Stimulated activated CD8-positive, alpha-beta memory T cell treated with anti-CD3 and anti-CD28 coated beads, Interleukin-12 subunit alpha, Interleukin-12 subunit beta, amount 100 ng/mL, for 1 hour (primary cell): ENCODE results near the gene N4BP3.
A peak's percentile ranks its signal among the peaks of the same experiment; 100 is the strongest.
"Not testable (repeated sequence)": the region's sequence is repeated elsewhere in the genome, so short reads cannot be mapped to it uniquely, and the experiment has no call there.

Source experiments
- DNase-seq: peaks from one replicate; pipeline ENCODE4 v3.0.0-alpha.2; 2020; ENCODE audit warnings: low read depth

Gene N4BP3, protein sequence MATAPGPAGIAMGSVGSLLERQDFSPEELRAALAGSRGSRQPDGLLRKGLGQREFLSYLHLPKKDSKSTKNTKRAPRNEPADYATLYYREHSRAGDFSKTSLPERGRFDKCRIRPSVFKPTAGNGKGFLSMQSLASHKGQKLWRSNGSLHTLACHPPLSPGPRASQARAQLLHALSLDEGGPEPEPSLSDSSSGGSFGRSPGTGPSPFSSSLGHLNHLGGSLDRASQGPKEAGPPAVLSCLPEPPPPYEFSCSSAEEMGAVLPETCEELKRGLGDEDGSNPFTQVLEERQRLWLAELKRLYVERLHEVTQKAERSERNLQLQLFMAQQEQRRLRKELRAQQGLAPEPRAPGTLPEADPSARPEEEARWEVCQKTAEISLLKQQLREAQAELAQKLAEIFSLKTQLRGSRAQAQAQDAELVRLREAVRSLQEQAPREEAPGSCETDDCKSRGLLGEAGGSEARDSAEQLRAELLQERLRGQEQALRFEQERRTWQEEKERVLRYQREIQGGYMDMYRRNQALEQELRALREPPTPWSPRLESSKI

DNA sequence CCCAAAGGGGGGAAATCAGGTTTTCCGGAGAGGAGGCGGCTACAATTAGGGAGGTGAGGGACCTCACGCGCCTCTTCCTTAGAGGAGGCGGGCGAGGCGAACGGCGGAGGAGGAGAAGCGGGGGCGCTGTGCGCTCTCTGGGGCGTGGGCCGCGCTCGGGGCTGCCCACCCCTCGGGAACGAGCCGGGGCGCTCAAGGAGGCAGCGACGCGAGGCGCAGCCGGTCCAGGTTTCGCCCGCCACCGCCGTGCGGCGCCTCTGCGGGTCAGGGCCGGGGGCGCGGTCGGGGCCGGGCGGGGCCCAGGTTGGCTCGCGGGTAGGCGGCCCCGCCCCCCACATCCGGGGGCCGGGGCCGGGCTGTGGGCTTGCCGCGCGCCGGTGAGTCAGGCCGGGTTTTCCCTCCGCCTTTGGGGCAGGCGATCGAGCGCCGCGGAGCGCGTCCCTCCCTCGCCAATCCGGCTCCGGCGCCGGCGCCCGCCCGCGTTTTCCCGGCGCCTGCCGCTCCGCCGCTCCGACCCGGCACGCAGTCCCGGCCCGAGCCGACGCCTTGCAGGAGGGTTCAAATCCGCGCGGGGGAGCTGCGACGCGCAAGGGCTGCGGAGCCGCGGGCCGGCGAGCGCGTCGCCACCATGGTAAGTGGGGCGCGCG is at the start of gene N4BP3:
Gene N4BP3, plus strand, starts transcription at position 392 of the 647 bp plus-strand sequence. CDS start 6,052 bp downstream, outside the sequence.
- peak; percentile 69 for DNase-seq

GRCh38 chr5:178067755-178068154 is 45.6 kb upstream of the N4BP3 start:
- DNase-seq, result no peak

DNA sequence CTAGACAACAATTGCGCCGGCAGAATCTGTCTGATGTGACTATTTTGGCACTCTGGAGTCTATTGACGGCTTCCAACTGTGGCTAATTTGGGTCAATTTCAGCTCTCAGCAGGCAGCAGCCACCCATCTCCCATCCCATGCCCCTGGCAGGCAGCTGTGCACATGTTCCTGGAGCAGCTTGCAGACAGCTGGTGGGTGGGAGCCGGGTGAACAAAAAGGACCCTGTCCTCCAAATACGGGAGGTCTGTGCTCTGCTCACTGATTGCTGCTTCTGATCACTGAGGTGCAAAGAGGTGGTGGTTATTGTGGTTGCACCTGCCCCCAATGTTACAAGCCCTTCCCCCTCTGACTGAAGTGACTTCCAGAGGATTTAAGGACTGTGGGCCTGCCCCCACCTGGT is 45.0 kb upstream of the N4BP3 start:
- DNase-seq, result no peak

GRCh38 chr5:178069909-178070308 is 43.4 kb upstream of the N4BP3 start:
- DNase-seq, result no peak

- DNase-seq, result no peak
Measured at GRCh38 chr5:178071108-178071507, 42.2 kb upstream of the N4BP3 start.

DNA sequence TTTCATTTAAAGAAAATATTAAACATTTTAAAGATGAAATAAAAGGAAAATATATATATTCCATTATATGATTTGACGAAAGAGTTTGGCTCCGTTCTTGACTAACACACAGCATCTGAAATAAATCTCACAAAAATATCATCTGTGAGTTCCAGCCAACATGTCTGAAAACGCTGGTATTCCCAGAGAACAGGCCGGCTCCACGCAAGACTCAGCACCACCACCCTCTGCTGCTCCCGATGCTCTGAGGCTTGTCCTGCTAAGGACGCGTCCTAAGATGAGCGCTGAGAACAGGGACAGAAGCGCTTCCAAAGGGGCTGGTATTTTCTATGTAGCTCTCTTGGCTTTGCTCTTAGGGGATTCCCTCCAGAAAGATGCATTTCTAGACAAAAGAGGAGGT is 40.6 kb upstream of the N4BP3 start:
- no peak for DNase-seq

DNA sequence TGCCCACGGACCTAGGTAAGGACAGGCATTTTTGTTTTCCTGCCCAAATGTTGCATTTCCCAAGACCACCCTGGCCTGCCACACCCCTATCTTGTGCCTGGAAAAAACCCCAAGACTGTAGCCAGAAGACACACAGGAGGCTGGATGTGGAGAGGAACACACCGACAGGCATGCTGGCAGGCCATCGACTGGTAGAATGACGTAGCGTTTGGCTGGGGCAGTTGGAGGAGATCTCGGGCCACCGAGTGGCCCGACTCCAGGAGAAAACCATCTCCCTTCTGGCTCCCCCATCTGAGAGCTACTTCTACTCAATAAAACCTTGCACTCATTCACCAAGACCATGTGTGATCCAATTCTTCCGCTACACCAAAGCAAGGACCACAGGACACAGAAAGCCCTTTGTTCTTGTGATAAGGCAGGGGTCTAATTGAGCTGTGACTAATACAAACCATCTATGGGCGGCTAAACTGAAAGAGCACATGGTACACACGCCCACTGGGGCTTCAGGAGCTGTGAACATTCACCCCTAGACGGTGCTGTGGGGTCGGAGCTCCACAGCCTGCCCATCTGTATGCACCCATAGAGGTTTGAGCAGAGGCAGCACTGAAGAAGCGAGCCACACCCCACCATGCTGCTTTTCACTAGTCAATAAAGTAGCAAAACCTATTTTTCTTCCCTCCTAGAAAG is 38.9 kb upstream of the N4BP3 start:
- DNase-seq, result no peak

- DNase-seq, result not testable (repeated sequence)
Measured at GRCh38 chr5:178076965-178077364, 36.4 kb upstream of the N4BP3 start.

- DNase-seq, result no peak
Measured at GRCh38 chr5:178077751-178078150, 35.6 kb upstream of the N4BP3 start.

DNA sequence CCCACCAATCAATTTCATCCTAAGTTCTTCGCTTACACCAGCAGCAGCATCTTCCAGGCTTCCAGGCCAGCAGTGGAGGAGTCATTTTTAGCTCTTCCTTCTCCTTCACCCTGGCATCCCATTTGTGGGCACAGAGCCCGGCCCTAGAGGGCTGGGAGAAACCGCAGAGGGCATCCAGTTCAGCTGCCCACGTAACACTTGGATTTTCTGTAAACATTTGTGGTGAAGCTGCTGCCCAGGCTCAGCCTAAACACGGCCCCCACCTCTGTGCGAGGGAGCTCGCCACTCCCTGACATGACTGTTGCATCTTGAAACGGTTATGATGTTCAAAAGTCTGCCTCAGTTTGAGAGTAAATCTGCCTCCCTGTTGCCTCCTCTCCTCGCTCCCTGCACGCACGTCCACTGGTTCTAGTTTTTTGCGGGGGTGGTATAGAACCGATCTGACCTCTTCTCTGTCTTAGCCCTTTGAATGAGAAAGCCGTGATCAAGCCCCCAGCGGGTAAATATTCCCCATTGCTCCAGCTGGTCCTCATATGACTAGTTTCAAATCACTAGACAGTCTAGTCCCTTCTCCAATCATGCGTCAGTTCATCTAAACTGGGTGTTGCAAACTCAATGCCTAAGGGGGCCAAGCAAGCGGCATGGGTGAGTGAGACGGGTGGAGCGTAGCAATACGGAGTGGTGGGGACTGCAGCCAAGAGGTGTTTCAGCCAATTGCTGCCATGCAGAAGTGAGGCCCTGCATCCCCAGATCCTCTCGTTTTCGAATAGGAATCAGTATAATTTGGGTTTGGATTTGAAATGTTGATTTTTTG is 34.9 kb upstream of the N4BP3 start:
- no peak for DNase-seq

DNA sequence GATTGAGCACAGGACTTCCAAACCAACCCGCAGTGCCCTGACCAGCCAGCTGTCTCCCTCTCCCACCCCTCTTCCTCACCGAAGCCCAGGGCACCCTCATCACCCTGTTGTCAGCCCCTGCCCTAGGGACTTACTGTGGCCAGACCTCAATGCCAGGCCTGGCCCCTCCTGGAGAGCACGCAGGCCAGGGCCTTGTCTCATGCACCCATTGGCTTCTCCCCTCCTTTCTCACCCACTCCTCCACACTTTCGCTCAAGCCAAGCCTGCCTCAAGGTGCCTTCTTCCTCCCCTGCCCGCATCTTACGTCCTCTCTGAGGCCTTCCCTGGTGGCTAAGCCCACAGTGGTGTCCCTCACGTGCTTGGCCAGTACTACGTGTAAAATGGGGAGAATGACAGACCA is 33.3 kb upstream of the N4BP3 start:
- DNase-seq, result no peak

GRCh38 chr5:178080618-178081410 is 32.5 kb upstream of the N4BP3 start:
- no peak for DNase-seq

- no peak for DNase-seq
Measured at GRCh38 chr5:178081571-178082243, 31.6 kb upstream of the N4BP3 start.

DNA sequence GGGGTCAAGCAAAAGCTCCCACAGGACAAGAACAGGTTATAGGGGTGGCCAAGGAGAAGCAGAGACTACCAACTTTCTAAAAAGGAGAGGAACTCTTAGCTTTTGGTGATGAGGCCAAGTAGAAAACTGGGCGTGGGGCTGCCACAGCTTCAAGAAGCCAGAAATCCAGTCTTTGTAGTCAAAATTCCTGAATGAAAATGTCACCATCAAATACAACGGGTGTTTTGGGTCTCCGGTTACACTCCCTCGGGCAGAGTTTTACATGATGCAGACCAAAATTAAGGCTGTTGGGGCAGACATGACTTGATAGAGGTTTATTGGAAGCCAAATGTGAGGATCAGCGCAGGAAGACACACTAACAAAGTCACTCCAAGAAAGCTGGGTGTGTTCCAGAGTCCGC is 29.4 kb upstream of the N4BP3 start:
- no peak for DNase-seq

- DNase-seq, result no peak
Measured at GRCh38 chr5:178085316-178085715, 28.0 kb upstream of the N4BP3 start.

DNA sequence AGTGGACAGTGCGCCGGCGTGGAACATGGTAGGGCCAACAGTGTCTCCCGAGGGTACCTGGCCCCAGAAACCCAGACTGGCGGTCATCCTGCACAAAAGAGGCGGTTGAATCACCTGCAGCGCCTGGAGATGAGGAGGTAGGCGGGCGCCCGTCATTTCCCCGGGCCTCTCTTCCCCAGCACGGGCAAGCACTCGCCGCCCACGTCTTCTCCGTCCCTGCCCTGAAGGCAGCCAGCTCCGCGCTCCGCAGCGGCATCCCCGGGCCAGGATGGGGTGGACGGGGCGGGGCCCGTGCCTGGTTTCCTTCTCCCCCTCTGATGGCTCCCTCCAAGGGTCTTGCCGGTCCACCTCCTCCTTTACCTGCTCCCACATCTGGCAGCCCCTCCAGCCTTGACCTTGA is 27.1 kb upstream of the N4BP3 start:
- no peak for DNase-seq

DNA sequence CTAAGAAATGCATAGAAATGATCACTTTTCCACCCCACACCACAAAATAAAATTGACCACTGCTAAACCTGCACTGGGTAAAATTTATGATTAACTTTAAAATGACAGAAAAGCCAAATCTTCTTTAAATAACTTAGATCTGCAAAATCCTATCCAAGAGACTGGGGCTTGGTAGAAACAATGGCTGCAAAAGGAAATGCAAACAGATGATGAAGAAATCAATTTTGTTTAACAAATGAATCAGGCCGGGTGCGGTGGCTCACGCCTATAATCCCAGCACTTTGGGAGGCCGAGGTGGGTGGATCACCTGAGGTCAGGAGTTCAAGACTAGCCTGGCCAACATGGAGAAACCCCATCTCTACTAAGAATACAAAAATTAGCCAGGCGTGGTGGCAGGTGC is 26.1 kb upstream of the N4BP3 start:
- not testable (repeated sequence) for DNase-seq

DNA sequence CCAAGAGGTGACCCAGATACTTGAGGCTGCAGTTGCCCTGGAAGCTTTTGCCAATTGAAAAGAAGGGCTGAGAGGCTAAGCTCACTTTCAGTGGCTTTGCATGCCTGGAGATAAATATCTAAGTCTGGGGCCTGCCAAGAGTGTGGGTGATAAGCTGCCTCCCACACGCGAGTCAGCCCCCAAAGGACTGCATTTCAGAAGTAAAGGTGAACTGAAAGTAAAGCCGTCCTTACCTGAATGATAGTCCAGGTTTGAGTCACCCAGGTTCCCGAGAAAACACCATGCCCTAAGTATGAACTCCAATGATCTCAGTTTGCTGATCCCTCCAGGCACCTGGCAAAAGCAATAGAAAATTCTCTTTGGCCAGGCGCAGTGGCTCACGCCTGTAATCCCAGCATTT is 22.5 kb upstream of the N4BP3 start:
- no peak for DNase-seq

DNA sequence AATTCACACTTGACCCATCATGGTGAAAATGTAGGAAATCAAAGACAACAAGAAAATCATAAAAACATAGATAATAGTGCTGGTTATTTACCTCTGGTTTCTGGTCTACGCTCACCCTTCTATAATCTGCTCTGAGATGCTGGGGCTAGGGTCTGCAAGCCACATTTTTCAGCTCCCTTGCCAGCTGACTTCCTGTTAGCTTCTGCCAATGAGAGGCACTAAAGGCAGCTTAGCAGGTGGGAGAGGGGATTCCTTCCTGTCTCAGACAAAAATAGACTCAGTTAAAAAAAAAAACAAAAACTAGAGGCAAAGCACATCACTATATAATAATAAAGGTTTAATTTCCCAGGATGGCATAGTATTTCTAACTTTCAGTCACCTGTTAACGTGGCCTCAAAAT is 20.2 kb upstream of the N4BP3 start:
- DNase-seq, result no peak

GRCh38 chr5:178094345-178094744 is 19.0 kb upstream of the N4BP3 start:
- DNase-seq, result no peak

DNA sequence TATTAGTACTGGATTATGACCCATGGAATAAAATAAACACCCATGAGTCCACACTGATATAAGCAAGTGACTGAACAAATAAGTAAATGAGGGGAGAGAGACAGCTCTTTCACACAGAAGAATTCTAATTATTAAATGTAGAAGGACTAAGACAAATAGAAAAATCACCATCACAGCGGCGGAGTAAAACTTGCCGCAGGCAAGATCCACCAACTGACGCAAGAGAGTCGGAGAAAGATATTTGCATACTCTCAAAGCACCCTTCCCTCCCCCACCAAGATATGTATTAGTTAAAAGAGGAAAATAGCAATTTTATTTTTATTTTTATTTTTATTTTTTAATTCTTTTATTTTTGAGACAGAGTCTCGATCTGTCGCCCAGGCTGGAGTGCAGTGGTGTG is 14.6 kb upstream of the N4BP3 start:
- DNase-seq, result no peak
